ENCODE results near the gene ZNF451.

The ZNF451 gene

GRCh38 chr6:57074383-57074782 is 15.6 kb upstream of the ZNF451 start:
- TF ChIP-seq POLR2AphosphoS5 (IDR thresholded peaks at IDR 0.05; ENCODE audit: low read depth, low read length) (no peak), TAF1 (IDR thresholded peaks at IDR 0.05; ENCODE audit: borderline replicate concordance, insufficient read depth, low read length) (no peak), SIN3A (IDR thresholded peaks at IDR 0.05; ENCODE audit: borderline replicate concordance, insufficient read depth, low read length) (no peak), FOXP2 (optimal IDR thresholded peaks at IDR 0.05; ENCODE audit: borderline replicate concordance, extremely low read depth, extremely low read length, insufficient read depth) (no peak), REST (IDR thresholded peaks at IDR 0.05; ENCODE audit: insufficient read depth in 1 of 2, low read depth in 2 of 2, low read length in 2 of 2) (no peak)

- TF ChIP-seq POLR2AphosphoS5 (IDR thresholded peaks at IDR 0.05; ENCODE audit: low read depth, low read length) = no peak
- TF ChIP-seq SIN3A (IDR thresholded peaks at IDR 0.05; ENCODE audit: borderline replicate concordance, insufficient read depth, low read length) = no peak
- TF ChIP-seq TAF1 (IDR thresholded peaks at IDR 0.05; ENCODE audit: borderline replicate concordance, insufficient read depth, low read length) = no peak
- no peak for TF ChIP-seq FOXP2 (optimal IDR thresholded peaks at IDR 0.05; ENCODE audit: borderline replicate concordance, extremely low read depth, extremely low read length, insufficient read depth)
- TF ChIP-seq REST (IDR thresholded peaks at IDR 0.05; ENCODE audit: insufficient read depth in 1 of 2, low read depth in 2 of 2, low read length in 2 of 2) = no peak
These were observed 14.9 kb upstream of the ZNF451 start for GRCh38 chr6:57075092-57075491.

- no peak for TF ChIP-seq POLR2AphosphoS5 (IDR thresholded peaks at IDR 0.05; ENCODE audit: low read depth, low read length)
- TF ChIP-seq TAF1 (IDR thresholded peaks at IDR 0.05; ENCODE audit: borderline replicate concordance, insufficient read depth, low read length) = no peak
- TF ChIP-seq FOXP2 (optimal IDR thresholded peaks at IDR 0.05; ENCODE audit: borderline replicate concordance, extremely low read depth, extremely low read length, insufficient read depth) = no peak
- no peak for TF ChIP-seq SIN3A (IDR thresholded peaks at IDR 0.05; ENCODE audit: borderline replicate concordance, insufficient read depth, low read length)
- no peak for TF ChIP-seq REST (IDR thresholded peaks at IDR 0.05; ENCODE audit: insufficient read depth in 1 of 2, low read depth in 2 of 2, low read length in 2 of 2)
These were observed 11.3 kb upstream of the ZNF451 start for GRCh38 chr6:57078531-57079207.

- TF ChIP-seq REST (IDR thresholded peaks at IDR 0.05; ENCODE audit: insufficient read depth in 1 of 2, low read depth in 2 of 2, low read length in 2 of 2) (no peak), TAF1 (IDR thresholded peaks at IDR 0.05; ENCODE audit: borderline replicate concordance, insufficient read depth, low read length) (no peak), SIN3A (IDR thresholded peaks at IDR 0.05; ENCODE audit: borderline replicate concordance, insufficient read depth, low read length) (no peak), POLR2AphosphoS5 (IDR thresholded peaks at IDR 0.05; ENCODE audit: low read depth, low read length) (no peak), FOXP2 (optimal IDR thresholded peaks at IDR 0.05; ENCODE audit: borderline replicate concordance, extremely low read depth, extremely low read length, insufficient read depth) (no peak)
These were observed 4.5 kb upstream of the ZNF451 start for GRCh38 chr6:57085471-57085870.

Data from PFSK-1 (cell line).